H9 (cell line): ENCODE measurements around the gene PRMT5. TPM values are rescaled to one million over a fixed set of nuclear protein-coding genes. Genes with fewer than 3 reads are reported as not detected.

Experiments used
- DNase-seq: peaks from one replicate; pipeline ENCODE4 v3.0.0-alpha.2; 2017
- H2AFZ ChIP-seq: one replicate; pipeline ENCODE4 v1.6.1; 2013; ENCODE audit warnings: mild to moderate bottlenecking, low read length, control low read depth, moderate library complexity
- H2AK5ac ChIP-seq: 2 replicates; pipeline ENCODE4 v1.6.1; 2013; ENCODE audit warnings: low read length, control low read depth, mixed read lengths; ENCODE audit not compliant: insufficient read length
- H2BK120ac ChIP-seq: one replicate; pipeline ENCODE4 v1.6.1; 2013; ENCODE audit warnings: low read depth, mild to moderate bottlenecking, low read length, control low read depth, inconsistent platforms; ENCODE audit not compliant: poor library complexity, severe bottlenecking
- H2BK12ac ChIP-seq: 2 replicates; pipeline ENCODE4 v1.6.1; 2013; ENCODE audit warnings: low read length, control low read depth, mixed read lengths, low read depth; ENCODE audit not compliant: insufficient read length
- H2BK15ac ChIP-seq: 2 replicates; pipeline ENCODE4 v1.6.1; 2013; ENCODE audit warnings: low read depth, low read length, control low read depth
- H2BK20ac ChIP-seq: one replicate; pipeline ENCODE4 v1.6.1; 2013; ENCODE audit warnings: low read depth, mild to moderate bottlenecking, low read length, control low read depth, inconsistent platforms; ENCODE audit not compliant: poor library complexity, severe bottlenecking
- H2BK5ac ChIP-seq: 2 replicates; pipeline ENCODE4 v1.6.1; 2013; ENCODE audit warnings: low read length, control low read depth, mixed read lengths; ENCODE audit not compliant: insufficient read length
- H3K14ac ChIP-seq: 2 replicates; pipeline ENCODE4 v1.6.1; 2013; ENCODE audit warnings: low read length, control low read depth; ENCODE audit not compliant: insufficient read depth
- H3K18ac ChIP-seq: 2 replicates; pipeline ENCODE4 v1.6.1; 2013; ENCODE audit warnings: low read depth, mild to moderate bottlenecking, mixed read lengths, low read length, control low read depth; ENCODE audit not compliant: insufficient read length
- H3K23ac ChIP-seq: 2 replicates; pipeline ENCODE4 v1.6.1; 2013; ENCODE audit warnings: low read length, control low read depth, mixed read lengths, low read depth; ENCODE audit not compliant: insufficient read length
- H3K23me2 ChIP-seq: 2 replicates; pipeline ENCODE4 v1.6.1; 2013; ENCODE audit warnings: low read depth, mild to moderate bottlenecking, mixed read lengths, low read length, control low read depth; ENCODE audit not compliant: insufficient read length, poor library complexity, severe bottlenecking
- H3K27ac ChIP-seq: 2 replicates; pipeline ENCODE4 v1.5.1; 2013; ENCODE audit warnings: low read length, control low read depth, mixed read lengths, low read depth; ENCODE audit not compliant: insufficient read length
- H3K27me3 ChIP-seq: 2 replicates; pipeline ENCODE4 v1.6.1; 2013; ENCODE audit warnings: low read length, control low read depth, inconsistent platforms; ENCODE audit not compliant: insufficient read depth
- H3K4ac ChIP-seq: 2 replicates; pipeline ENCODE4 v1.6.1; 2013; ENCODE audit warnings: low read depth, mild to moderate bottlenecking, control low read depth, inconsistent platforms, low read length, moderate library complexity
- H3K4me1 ChIP-seq: 2 replicates; pipeline ENCODE4 v1.6.1; 2013; ENCODE audit warnings: low read length, control low read depth, inconsistent platforms; ENCODE audit not compliant: insufficient read depth
- H3K4me2 ChIP-seq: 2 replicates; pipeline ENCODE4 v1.6.1; 2013; ENCODE audit warnings: low read length, control low read depth, mixed read lengths; ENCODE audit not compliant: insufficient read length, insufficient read depth
- H3K56ac ChIP-seq: 2 replicates; pipeline ENCODE4 v1.6.1; 2013; ENCODE audit warnings: low read depth, mild to moderate bottlenecking, mixed read lengths, low read length, control low read depth; ENCODE audit not compliant: insufficient read length
- H3K79me1 ChIP-seq: 2 replicates; pipeline ENCODE4 v1.6.1; 2013; ENCODE audit warnings: low read depth, mild to moderate bottlenecking, moderate library complexity, low read length, control low read depth, inconsistent platforms; ENCODE audit not compliant: insufficient read depth, poor library complexity, severe bottlenecking
- H3K79me2 ChIP-seq: 2 replicates; pipeline ENCODE4 v1.6.1; 2013; ENCODE audit warnings: low read length, control low read depth, inconsistent platforms; ENCODE audit not compliant: insufficient read depth
- H3K9ac ChIP-seq: 2 replicates; pipeline ENCODE4 v1.6.1; 2013; ENCODE audit warnings: low read length, control low read depth, mixed read lengths; ENCODE audit not compliant: insufficient read length; ENCODE audit errors: extremely low read depth
- H3K9me3 ChIP-seq: one replicate; pipeline ENCODE4 v1.6.1; 2013; ENCODE audit warnings: low read depth, low read length, inconsistent platforms; ENCODE audit not compliant: control insufficient read depth
- H3T11ph ChIP-seq: one replicate; pipeline ENCODE4 v1.6.1; 2013; ENCODE audit warnings: mild to moderate bottlenecking, low read length, control low read depth, inconsistent platforms
- H4K20me1 ChIP-seq: one replicate; pipeline ENCODE4 v1.6.1; 2013; ENCODE audit not compliant: control insufficient read depth, insufficient read length, insufficient read depth
- H4K5ac ChIP-seq: 2 replicates; pipeline ENCODE4 v1.6.1; 2013; ENCODE audit warnings: low read depth, mild to moderate bottlenecking, mixed read lengths, low read length, control low read depth; ENCODE audit not compliant: insufficient read length
- H4K8ac ChIP-seq: replicated peaks from 2 replicates; pipeline ENCODE4 v1.6.1; 2013; ENCODE audit warnings: low read length, control low read depth, mixed read lengths, low read depth; ENCODE audit not compliant: insufficient read length
- H4K91ac ChIP-seq: 2 replicates; pipeline ENCODE4 v1.6.1; 2013; ENCODE audit warnings: low read depth, mild to moderate bottlenecking, moderate library complexity, mixed read lengths, low read length, control low read depth; ENCODE audit not compliant: insufficient read length
- H3K27ac Mint-ChIP-seq, 3 experiments: 2 replicates in 2 of 3; 3 replicates in 1 of 3; pipeline ENCODE4 v1.8.0; 2020 to 2021; ENCODE audit warnings: mixed read lengths in 3 of 3, mild to moderate bottlenecking in 1 of 3, moderate library complexity in 1 of 3
- H3K27me3 Mint-ChIP-seq: 2 replicates; pipeline ENCODE4 v1.8.0; 2021; ENCODE audit warnings: low read depth, mild to moderate bottlenecking, moderate library complexity, mixed read lengths
- H3K36me3 Mint-ChIP-seq, 3 experiments: 2 replicates in 2 of 3; 3 replicates in 1 of 3; pipeline ENCODE4 v1.8.0; 2020 to 2021; ENCODE audit warnings: low read depth in 3 of 3, mixed read lengths in 3 of 3; ENCODE audit not compliant: insufficient read depth in 1 of 3
- H3K4me1 Mint-ChIP-seq, 2 experiments: 2 replicates each; pipeline ENCODE4 v1.8.0; 2020; ENCODE audit warnings: mixed read lengths in 2 of 2
- H3K4me3 Mint-ChIP-seq, 2 experiments: 2 replicates in 1 of 2; 3 replicates in 1 of 2; pipeline ENCODE4 v1.8.0; 2020 to 2021; ENCODE audit warnings: mild to moderate bottlenecking in 2 of 2, mixed read lengths in 2 of 2, moderate library complexity in 1 of 2
- H3K9me3 Mint-ChIP-seq, 2 experiments: 2 replicates in 1 of 2; 3 replicates in 1 of 2; pipeline ENCODE4 v1.8.0; 2020; ENCODE audit warnings: mild to moderate bottlenecking in 2 of 2, mixed read lengths in 2 of 2, moderate library complexity in 1 of 2
- WGBS: extraction: QIAGEN DNeasy Blood & Tissue Kit; methylation state at CpG from one replicate; pipeline ENCODE4 v1.1.7; 2013; ENCODE audit warnings: missing lambda C conversion rate, low lambda C conversion rate, mixed read lengths; ENCODE audit not compliant: insufficient read length; ENCODE audit errors: extremely low coverage; 5-methylcytosine and 5-hydroxymethylcytosine counted together
- total RNA-seq: library from RNA; stranded (reverse); gene quantifications from 2 replicates; pipeline ENCODE4 v1.2.1, GENCODE V29; 2021
- TF ChIP-seq, protein P1 (sequence below): fragments of 200-600 bp; sonication (generic); conservative IDR thresholded peaks from 3 replicates; pipeline ENCODE4 v1.8.0; 2021; ENCODE audit warnings: antibody characterized with exemption, mild to moderate bottlenecking

Gene PRMT5
- total RNA-seq, 1 experiment from 2014 or later = 141 TPM

GRCh38 chr14:22945642-22946041, 16.5 kb upstream of the PRMT5 start:
- Mint-ChIP-seq H3K4me1 (peaks cover 0 to 3% of the 10 kb centered on the region in 2 experiments; a peak in 1 of 4 replicates), H3K4me3 (no peak overlapping the region; a peak in 1 of 5 replicates), H3K27me3 (no peaks in the 10 kb centered on the region), H3K36me3 (peaks cover 18 to 60% (median 58%) of the 10 kb centered on the region in 3 experiments; a peak in 6 of 7 replicates), H3K9me3 (no peaks in the 10 kb centered on the region), H3K27ac (no peak overlapping the region)
- H2BK20ac ChIP-seq = no peak overlapping the region
- no peaks in the 10 kb centered on the region for H4K20me1 ChIP-seq
- no peak overlapping the region for H3T11ph ChIP-seq
- H2AFZ ChIP-seq = no peak overlapping the region
- no peaks in the 10 kb centered on the region for H3K9me3 ChIP-seq
- no peaks in the 10 kb centered on the region for H3K27me3 ChIP-seq
- TF ChIP-seq, protein P1, sequence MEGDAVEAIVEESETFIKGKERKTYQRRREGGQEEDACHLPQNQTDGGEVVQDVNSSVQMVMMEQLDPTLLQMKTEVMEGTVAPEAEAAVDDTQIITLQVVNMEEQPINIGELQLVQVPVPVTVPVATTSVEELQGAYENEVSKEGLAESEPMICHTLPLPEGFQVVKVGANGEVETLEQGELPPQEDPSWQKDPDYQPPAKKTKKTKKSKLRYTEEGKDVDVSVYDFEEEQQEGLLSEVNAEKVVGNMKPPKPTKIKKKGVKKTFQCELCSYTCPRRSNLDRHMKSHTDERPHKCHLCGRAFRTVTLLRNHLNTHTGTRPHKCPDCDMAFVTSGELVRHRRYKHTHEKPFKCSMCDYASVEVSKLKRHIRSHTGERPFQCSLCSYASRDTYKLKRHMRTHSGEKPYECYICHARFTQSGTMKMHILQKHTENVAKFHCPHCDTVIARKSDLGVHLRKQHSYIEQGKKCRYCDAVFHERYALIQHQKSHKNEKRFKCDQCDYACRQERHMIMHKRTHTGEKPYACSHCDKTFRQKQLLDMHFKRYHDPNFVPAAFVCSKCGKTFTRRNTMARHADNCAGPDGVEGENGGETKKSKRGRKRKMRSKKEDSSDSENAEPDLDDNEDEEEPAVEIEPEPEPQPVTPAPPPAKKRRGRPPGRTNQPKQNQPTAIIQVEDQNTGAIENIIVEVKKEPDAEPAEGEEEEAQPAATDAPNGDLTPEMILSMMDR = no peak
- H4K5ac ChIP-seq = no peak overlapping the region
- no peak overlapping the region for H3K56ac ChIP-seq
- H2BK120ac ChIP-seq = no peak overlapping the region
- no peak overlapping the region for H4K91ac ChIP-seq
- H3K23ac ChIP-seq = no peak overlapping the region
- no peak overlapping the region for H3K14ac ChIP-seq
- no peaks in the 10 kb centered on the region for H3K79me2 ChIP-seq
- H2BK5ac ChIP-seq = no peak overlapping the region
- H2BK15ac ChIP-seq = no peak overlapping the region
- H2BK12ac ChIP-seq = no peak overlapping the region
- H3K23me2 ChIP-seq = no peaks in the 10 kb centered on the region
- H3K4ac ChIP-seq = no peak overlapping the region
- H3K9ac ChIP-seq = no peak overlapping the region
- no peak overlapping the region for H3K27ac ChIP-seq
- no CpG with 5 or more reads among the region's 3 CpGs for WGBS
- H3K79me1 ChIP-seq = no peaks in the 10 kb centered on the region
- no peak overlapping the region for H3K18ac ChIP-seq
- H3K4me2 ChIP-seq = no peak overlapping the region
- no peak overlapping the region for H4K8ac ChIP-seq
- no peaks in the 10 kb centered on the region for H3K4me1 ChIP-seq
- no peak overlapping the region for H2AK5ac ChIP-seq
- no peak for DNase-seq
